GM18507 (cell line): ENCODE data around the gene KAZN.
A peak's percentile ranks its signal among the peaks of the same experiment; 100 is the strongest.

ENCODE experiments used
- DNase-seq: peaks from one replicate; pipeline ENCODE4 v3.0.0; 2011; ENCODE audit warnings: low read depth; ENCODE audit not compliant: insufficient read length; ENCODE audit errors: extremely low spot score
- FAIRE-seq: peaks from 2 replicates; lab custom pipeline; 2011; peaks lifted over from hg19 to GRCh38; lab: Jason Lieb, UNC

The KAZN gene

GRCh38 chr1:14663773-14664172 lies 65.3 kb downstream of the KAZN start:
- DNase-seq (no peak), FAIRE-seq (no peak)

GRCh38 chr1:14666373-14666772 lies 67.9 kb downstream of the KAZN start:
- FAIRE-seq, result no peak

GRCh38 chr1:14666962-14667650 lies 68.6 kb downstream of the KAZN start:
- no peak for FAIRE-seq

More at GRCh38 chr1:14666373-14666772, 67.9 kb downstream of the KAZN start:
- no peak for DNase-seq

GRCh38 chr1:14667651-14667984 lies 69.1 kb downstream of the KAZN start:
- no peak for DNase-seq
- no peak for FAIRE-seq

More at GRCh38 chr1:14666962-14667650, 68.6 kb downstream of the KAZN start:
- no peak for DNase-seq

GRCh38 chr1:14668538-14668937 lies 70.1 kb downstream of the KAZN start:
- FAIRE-seq (no peak), DNase-seq (no peak)

DNA sequence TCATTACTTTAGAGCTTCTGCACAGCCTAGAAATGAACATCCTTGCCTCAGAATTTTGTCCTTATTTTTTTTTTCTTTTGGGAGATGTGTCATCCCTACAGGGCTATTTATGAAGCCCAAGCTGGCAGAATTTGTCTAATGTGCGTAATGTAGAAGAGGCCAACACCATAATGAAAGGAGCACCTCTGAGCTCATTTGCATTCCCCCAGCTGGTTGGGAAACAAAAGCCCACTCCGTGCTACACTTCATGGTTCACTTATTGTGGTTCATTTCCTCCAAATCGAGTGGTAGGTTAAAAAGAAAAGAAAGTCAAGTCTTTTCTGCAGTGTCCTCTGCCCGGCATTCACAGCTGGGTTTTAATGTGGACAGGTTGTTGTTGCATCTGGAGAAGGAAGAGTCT lies 73.5 kb downstream of the KAZN start:
- DNase-seq (no peak), FAIRE-seq (peak; percentile 66)

- DNase-seq (no peak), FAIRE-seq (no peak)
Measured at GRCh38 chr1:14674030-14674429, 75.5 kb downstream of the KAZN start.

DNA sequence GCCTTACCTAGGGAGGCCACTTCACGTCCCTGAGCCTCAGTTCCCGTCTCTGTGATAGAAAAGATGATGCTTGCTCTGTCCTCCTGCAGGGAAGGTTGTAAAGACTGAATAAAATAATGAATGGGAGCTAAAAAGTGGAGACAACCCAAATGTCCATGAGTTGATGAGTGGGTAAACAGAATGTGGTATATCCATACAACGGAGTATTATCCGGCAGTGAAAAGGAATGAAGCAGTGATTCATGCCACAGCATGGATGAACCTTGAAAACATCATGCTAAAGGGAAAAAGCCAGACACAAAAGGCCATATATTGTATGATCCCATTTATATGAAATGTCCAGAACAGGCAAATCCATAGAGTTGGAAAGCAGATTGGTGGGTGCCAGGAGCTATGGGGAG lies 77.9 kb downstream of the KAZN start:
- FAIRE-seq (no peak), DNase-seq (no peak)

GRCh38 chr1:14677292-14677971 lies 78.9 kb downstream of the KAZN start:
- FAIRE-seq (no peak), DNase-seq (no peak)

- DNase-seq, result no peak
Measured at GRCh38 chr1:14678011-14678638, 79.6 kb downstream of the KAZN start.

DNA sequence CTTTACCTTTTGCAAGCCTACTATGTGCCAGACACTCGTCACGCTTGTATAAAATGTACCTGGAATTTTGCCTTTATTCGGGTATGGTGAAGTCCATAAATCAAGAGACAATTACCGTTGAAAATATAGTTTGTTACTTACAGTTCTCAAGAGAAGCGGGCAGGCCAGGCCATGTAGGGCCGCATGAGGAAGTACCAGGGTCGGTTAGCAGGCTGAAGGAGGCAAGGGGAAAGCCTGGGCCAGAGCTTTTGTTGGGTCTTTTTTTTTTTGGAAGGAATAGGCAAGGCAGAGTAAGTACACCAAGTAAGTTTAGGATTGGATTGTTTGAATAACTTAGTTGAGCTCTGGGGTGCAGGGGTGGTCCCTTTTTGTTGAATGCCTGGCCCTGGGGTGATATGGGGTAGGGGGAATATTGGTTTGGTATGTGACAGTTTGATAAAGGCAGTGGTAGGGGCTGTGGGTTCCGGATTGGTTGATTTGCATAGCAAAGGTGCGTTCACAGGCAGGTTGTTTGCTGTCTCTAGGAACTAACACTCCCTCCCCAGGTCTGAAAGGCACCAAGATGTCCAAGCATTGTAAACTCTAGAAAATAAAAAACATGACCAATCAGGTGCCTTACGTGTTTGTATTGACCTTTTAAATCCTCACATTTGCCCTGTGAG lies 80.7 kb downstream of the KAZN start:
- DNase-seq (no peak), FAIRE-seq (no peak)

More at GRCh38 chr1:14678011-14678638, 79.6 kb downstream of the KAZN start:
- FAIRE-seq, result no peak

DNA sequence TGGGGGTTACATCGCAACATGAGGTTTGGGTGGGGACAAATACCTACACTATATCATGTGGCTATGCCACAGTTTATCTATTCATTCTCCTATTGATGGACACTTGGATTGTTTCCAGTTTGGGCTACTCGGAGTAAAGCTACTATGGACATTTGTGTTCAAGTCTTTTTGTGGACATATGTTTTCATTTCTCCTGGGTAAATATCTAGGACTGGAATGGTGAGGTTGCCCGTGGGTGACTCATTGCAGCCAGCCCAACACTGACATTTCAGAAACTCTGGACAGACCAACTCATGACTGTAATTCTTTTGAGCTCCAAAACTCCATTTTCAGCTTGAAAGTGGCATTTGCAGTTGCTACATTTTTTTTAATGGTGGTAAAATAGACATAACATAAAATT lies 82.7 kb downstream of the KAZN start:
- FAIRE-seq (no peak), DNase-seq (no peak)

- no peak for FAIRE-seq
- no peak for DNase-seq
Measured at GRCh38 chr1:14682941-14683621, 84.6 kb downstream of the KAZN start.

DNA sequence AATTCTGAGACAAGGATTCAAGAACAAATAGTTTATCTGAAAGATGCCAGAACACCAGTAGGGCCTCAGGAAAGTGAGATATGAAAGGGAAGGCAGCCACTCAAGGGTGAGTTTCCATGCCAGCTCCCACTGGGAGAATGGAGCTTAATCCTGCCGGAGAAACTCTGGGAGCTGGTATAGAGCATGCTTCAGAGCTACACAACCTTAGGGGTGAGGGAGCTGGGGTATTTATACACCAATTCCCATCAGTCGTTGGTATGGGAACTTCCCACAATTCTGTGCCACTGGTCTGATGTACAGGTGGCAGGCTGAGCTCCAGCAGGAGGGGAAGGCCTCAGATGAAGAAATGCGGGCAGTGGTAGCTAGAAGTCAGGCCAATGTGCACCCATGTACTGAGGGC lies 86.6 kb downstream of the KAZN start:
- FAIRE-seq (no peak), DNase-seq (no peak)

DNA sequence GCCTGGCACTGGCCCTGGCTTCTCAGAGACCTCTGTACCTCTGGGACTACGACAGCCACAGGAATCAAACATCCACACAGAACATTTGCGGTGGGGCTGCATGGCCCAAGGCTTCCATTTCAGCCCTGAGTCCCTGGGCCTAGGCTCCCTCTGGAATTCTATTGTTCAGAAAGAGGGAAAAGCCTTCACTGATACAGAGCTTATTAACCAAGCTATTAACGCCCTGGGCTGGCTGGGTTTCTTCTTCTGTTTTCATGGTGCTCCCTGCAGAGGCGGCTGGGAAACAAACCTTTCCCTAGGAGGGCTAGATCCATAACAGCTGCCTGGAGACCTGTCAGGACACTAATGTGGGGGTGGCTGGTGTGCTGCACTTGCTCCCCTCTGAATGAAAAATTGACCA lies 88.2 kb downstream of the KAZN start:
- DNase-seq (no peak), FAIRE-seq (no peak)

DNA sequence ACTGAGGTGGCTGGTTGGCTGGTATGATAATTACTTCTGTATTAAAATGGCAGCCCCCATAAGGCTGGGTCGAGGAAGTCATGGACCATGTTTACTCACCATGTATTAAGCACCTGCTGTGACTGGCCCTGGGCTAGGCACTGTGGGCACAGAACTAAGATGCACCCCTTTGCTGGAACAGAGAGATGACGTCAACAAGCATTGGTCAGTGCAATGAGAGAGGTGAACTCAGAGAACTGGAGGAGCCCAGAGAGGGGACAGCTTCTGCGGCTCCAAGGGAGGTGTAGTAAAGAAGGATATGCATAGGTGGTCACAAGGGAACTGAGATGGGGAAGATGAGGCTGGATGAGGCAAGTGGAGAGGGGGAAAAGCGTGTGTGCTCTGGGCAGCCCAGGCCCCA lies 88.7 kb downstream of the KAZN start:
- no peak for FAIRE-seq

DNA sequence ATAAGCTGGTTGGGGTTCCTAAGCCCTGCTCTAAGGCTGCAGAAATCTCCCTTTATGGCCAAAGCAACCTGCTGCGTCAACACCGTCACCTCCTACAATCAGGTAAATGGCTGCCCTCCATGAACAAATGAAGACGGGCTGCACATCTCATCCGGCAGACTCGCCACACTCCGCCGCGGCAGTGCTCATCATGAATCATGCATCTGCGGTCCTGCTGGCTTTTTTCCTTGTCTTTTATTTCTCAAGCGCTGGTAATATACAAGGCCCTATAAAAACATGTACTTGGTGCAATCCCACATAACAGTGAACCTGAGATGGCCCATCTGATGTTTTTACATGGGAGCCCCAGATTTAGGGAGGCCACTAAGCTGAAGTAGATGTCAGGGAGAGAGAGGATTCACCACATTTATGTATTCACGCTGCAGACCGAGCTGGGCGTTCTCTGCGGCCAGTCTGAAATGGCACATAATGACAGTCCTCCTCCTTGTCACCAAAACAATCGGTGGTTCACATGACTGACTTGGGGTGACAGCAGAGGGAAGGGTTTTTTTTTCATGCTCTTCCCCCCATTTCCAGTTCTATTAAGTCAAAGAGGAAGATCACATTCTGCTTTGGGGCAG lies 91.6 kb downstream of the KAZN start:
- FAIRE-seq (no peak), DNase-seq (no peak)

More for the DNA sequence above, 88.7 kb downstream of the KAZN start:
- no peak for DNase-seq

- no peak for FAIRE-seq
- DNase-seq, result no peak
Measured at GRCh38 chr1:14693949-14694348, 95.5 kb downstream of the KAZN start.

- FAIRE-seq, result no peak
- no peak for DNase-seq
Measured at GRCh38 chr1:14694589-14694988, 96.1 kb downstream of the KAZN start.
